IPS-18c (cell line): ENCODE results near the gene ARHGAP26.

Experiments used
- H3K4me3 ChIP-seq: 2 replicates; pipeline ENCODE4 v1.7.0; 2013; ENCODE audit warnings: low read depth, mild to moderate bottlenecking, low read length, moderate library complexity; ENCODE audit not compliant: insufficient read depth
- H3K9me3 ChIP-seq: one replicate; pipeline ENCODE4 v1.6.1; 2013; ENCODE audit warnings: mild to moderate bottlenecking, low read length, moderate library complexity; ENCODE audit not compliant: control insufficient read depth, insufficient read depth

Gene ARHGAP26

DNA sequence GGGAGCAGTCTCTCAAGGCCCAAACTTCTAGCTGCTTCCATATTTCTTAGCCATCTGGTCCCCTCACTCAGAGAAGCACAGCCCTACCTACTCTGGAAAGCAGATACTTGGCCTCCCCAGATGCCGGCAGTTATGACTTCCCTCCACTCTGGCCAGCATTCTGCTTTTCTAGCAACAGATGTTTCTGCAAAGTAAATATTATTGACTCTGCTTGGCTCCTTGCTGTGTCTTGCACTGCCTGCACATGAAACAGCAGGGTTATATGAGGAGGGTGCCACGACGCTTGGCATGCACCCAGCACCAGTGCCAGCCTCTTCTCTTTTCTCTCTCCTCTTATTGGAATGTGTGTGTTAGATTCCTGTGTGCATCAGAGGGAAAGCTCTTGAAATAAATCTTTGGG, 99.7 kb downstream of the ARHGAP26 start:
- H3K9me3 ChIP-seq = no peaks in the 10 kb centered on the region
- H3K4me3 ChIP-seq = no peak overlapping the region

DNA sequence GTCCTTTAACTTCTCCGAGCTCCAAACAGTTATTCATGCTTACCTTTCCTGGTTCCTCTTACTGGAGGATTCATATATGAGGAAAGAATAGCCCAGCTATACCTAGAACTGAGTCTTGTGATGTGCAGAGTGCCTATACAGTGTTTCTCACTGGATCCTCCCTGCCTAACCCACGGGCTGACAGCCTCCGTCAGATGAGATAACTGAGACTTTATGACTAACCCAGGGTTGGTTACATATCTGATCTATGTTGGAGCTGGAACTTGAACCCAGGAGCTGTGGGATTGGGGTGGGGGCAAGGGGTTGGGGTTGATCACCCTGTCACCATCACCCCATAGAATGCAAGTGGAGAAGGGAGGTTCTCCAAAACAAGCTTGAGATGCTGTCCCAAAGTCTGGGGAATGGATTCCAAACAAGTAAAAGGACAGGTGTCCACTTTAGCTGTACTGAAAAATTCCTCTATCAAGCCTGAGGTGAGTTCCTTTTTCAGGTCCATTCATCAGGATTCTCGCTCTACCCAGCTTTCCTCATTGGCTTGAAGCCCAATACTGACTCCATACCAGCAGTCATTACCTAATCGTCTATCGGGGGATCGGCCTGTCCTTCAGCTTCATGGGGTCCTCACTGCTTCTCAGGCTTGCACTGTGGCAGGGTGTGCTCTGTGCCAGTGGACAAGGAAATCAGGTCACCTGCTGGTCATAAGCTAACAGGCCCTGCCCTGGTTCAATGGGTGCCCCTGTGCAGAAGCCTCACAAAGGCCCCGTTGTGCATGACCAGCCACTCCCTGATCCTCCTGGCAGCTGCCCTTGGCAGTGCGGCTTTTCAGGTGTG, 100.6 kb downstream of the ARHGAP26 start:
- H3K9me3 ChIP-seq = no peaks in the 10 kb centered on the region
- no peak overlapping the region for H3K4me3 ChIP-seq

DNA sequence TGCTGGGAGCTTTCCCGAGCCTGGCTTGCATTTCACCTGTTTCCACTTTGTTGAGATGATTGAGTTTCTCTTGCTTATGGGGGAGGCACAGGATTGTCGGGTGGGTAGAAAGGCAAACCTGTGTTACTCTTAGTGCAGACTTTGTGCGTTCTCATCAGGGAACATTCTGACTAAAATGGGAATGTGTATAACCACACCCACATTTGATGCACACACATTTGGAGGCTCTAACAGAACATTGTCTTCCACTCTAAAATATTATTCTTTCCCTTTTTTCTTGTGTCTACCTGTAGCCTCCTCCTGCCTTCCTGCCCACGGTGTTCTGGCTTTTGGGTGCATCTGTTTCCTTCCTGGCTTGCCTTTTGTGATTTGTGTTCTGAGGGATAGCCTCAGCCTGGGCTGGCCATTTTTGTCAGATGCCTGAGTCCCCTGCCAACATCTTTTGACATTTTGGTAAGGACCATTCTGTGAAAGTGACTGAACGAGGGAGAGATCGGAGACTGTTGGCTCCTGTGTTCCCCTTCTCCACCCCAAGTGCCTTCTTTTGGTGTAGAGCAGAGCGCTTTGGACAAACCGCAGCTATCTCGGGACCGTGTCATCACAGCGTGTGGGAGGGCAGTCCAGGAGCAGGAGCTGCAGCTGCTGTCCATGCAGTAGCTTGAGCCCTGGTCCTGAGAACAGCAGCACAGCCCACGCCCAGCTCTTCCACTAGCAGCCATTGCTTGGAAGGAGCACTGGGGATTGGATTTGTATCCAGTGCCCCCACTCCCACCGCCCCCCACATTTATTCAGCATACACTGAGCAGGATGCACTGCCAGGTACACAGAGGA, 101.4 kb downstream of the ARHGAP26 start:
- no peak overlapping the region for H3K4me3 ChIP-seq
- H3K9me3 ChIP-seq = no peaks in the 10 kb centered on the region

DNA sequence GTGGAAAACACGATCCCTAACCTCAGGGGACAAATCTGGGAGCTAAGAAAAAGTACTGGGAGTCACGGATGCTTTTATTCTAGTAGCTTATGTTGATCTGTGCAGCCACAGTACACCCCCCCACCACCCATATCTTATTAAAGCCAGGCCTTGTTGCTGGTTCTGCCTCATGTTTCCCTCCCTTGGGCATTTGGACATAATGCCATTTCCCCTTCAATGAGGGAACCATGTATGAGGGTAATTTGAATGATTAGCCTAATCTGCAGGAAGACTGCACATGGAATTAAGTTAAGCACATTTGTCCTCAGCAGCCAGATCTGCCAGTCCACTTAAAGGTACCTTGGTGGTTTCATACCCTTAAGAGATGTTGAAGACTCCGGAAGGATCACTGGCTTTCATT, 102.0 kb downstream of the ARHGAP26 start:
- Histone ChIP-seq H3K4me3 (no peak overlapping the region), H3K9me3 (no peaks in the 10 kb centered on the region)

GRCh38 chr5:142872795-142873194, 102.6 kb downstream of the ARHGAP26 start:
- Histone ChIP-seq H3K4me3 (no peak overlapping the region), H3K9me3 (no peaks in the 10 kb centered on the region)

DNA sequence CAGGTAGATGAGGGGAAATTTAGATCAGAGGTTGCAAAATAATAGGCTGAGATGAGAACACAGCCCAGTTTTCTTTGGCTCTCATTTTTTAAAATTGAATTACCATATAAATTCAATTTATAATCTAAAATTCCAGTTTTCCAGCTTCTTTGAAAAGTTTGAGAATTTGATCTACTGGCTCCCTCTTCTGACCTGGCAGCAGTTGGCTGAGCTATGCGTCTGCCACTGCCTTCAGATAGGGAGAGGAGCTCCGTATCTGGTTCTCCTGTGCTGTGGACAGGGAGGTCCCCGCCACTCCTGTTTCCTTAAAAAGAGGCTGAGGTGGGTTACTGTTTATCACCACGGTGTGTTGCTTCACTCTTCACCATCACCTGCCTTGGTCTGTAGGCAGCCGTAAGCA, 103.7 kb downstream of the ARHGAP26 start:
- Histone ChIP-seq H3K4me3 (no peak overlapping the region), H3K9me3 (no peaks in the 10 kb centered on the region)

GRCh38 chr5:142874540-142874939, 104.4 kb downstream of the ARHGAP26 start:
- Histone ChIP-seq H3K4me3 (no peak overlapping the region), H3K9me3 (no peaks in the 10 kb centered on the region)

DNA sequence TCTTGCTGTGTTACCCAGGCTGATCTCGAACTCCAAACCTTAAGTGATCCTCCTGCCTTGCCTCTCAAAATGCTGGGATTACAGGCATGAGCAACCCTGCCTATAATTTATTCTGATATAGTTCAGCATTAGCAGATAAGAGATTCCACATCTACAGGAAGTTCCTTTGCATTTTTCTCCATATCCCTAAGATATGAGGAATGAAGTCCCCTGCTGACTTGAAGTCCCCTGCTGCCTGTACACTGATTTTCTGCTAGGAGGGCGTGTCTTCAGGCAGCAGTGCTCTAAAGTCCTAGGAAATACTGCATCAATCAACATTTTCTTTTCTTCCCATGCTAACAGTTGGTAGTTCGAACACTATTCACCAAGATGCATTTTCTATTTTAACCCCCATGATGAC, 105.8 kb downstream of the ARHGAP26 start:
- Histone ChIP-seq H3K4me3 (no peak overlapping the region), H3K9me3 (no peaks in the 10 kb centered on the region)

DNA sequence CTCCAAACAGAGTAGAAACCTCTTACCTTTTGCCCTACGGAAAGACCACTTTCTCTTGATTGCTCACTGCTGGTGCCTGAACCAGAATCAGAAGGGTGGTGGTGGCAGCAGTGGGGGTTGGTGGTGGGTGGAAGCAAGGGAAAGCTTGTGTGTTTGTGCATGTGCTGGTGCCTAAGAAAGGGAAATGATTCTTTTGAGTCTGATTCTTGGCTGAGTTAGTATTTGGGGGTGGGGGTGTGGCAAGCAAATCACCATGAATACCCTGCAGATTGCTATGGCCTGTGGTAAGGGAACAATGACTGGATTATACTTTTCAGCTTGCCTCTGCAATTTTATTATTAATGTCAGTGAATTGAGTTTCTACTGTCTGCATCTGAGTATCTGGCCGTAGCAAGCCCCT, 106.6 kb downstream of the ARHGAP26 start:
- Histone ChIP-seq H3K9me3 (no peaks in the 10 kb centered on the region), H3K4me3 (no peak overlapping the region)

GRCh38 chr5:142878111-142878510, 107.9 kb downstream of the ARHGAP26 start:
- Histone ChIP-seq H3K9me3 (no peaks in the 10 kb centered on the region), H3K4me3 (no peak overlapping the region)

- H3K4me3 ChIP-seq = no peak overlapping the region
- H3K9me3 ChIP-seq = no peaks in the 10 kb centered on the region
These were observed 108.5 kb downstream of the ARHGAP26 start for GRCh38 chr5:142878638-142879037.

- no peak overlapping the region for H3K4me3 ChIP-seq
These were observed 111.1 kb downstream of the ARHGAP26 start for GRCh38 chr5:142881076-142881783.

GRCh38 chr5:142881784-142882126, 111.6 kb downstream of the ARHGAP26 start:
- H3K4me3 ChIP-seq = no peak overlapping the region
- H3K9me3 ChIP-seq = no peaks in the 10 kb centered on the region

More at GRCh38 chr5:142881076-142881783, 111.1 kb downstream of the ARHGAP26 start:
- H3K9me3 ChIP-seq = no peaks in the 10 kb centered on the region

DNA sequence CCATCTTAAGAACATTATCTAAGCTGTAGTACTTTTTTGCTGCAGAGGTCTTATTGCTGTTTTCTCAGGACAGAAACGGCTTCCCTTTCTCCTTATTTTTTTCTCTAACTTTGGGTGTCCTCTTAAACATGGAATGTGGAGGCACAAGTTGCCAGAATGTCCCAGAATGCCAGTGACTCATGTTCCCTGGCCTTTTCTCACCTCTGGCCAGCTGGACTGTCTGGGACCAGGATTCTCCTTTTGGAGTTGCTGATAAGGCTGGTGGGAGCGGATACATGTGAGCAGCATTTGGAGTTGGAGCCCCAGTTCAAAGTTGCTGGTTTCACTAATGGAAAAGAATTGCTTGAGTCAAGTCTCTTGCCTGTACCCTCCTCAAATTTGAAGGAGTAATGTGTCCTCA, 112.8 kb downstream of the ARHGAP26 start:
- Histone ChIP-seq H3K4me3 (no peak overlapping the region), H3K9me3 (no peaks in the 10 kb centered on the region)

- no peaks in the 10 kb centered on the region for H3K9me3 ChIP-seq
- no peak overlapping the region for H3K4me3 ChIP-seq
These were observed 113.3 kb downstream of the ARHGAP26 start for GRCh38 chr5:142883438-142883837.

DNA sequence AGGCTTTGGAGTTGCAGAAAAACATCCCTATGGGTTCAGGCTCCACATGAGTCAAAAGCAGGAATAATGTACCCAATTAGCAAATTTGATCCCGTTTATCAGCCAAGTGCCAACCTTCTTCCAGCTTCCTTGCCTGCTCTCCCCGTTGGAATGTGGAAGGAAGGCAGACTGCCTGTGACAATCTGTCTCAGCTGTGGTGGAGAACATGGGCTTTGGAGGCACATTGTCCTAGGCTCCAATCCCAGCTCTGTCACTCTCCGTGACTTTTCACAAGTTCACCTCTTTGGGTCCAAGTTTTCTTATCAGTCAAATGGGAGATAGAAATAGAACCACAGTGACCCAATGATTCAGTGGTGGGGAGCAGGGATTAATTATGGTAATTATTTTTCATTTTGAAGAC, 113.9 kb downstream of the ARHGAP26 start:
- Histone ChIP-seq H3K4me3 (no peak overlapping the region), H3K9me3 (no peaks in the 10 kb centered on the region)

GRCh38 chr5:142886211-142886610, 116.0 kb downstream of the ARHGAP26 start:
- Histone ChIP-seq H3K9me3 (no peaks in the 10 kb centered on the region), H3K4me3 (no peak overlapping the region)

- Histone ChIP-seq H3K4me3 (no peak overlapping the region), H3K9me3 (no peaks in the 10 kb centered on the region)
These were observed 116.8 kb downstream of the ARHGAP26 start for GRCh38 chr5:142886956-142887355.
